Hematopoietic multipotent progenitor cell (in vitro differentiated cells): ENCODE measurements around the gene LDB3. TPM values are rescaled to one million over a fixed set of nuclear protein-coding genes. Genes with fewer than 3 reads are reported as not detected.

ENCODE experiments used
- DNase-seq, 3 donors: peaks; one replicate each; pipeline ENCODE4 v3.0.0-alpha.2; 2011 to 2015; ENCODE audit warnings: low read depth in 2 of 3, low spot score in 2 of 3
- total RNA-seq: library from RNA; depleted of rRNA; stranded (reverse); fragments of >200 nt; gene quantifications from one replicate; pipeline ENCODE4 v1.2.3, GENCODE V29; 2012

Gene LDB3
- total RNA-seq, 1 donor = not detected

GRCh38 chr10:86684331-86685097, 16.2 kb downstream of the LDB3 start:
- no peak for DNase-seq

GRCh38 chr10:86685416-86685815, 17.1 kb downstream of the LDB3 start:
- no peak for DNase-seq

- no peak for DNase-seq
Measured at GRCh38 chr10:86685893-86686632, 17.8 kb downstream of the LDB3 start.

- no peak for DNase-seq
Measured at GRCh38 chr10:86686972-86687371, 18.7 kb downstream of the LDB3 start.

GRCh38 chr10:86687750-86688149, 19.4 kb downstream of the LDB3 start:
- DNase-seq = no peak

GRCh38 chr10:86688398-86688921, 20.1 kb downstream of the LDB3 start:
- peak; percentile 29 to 68 (median 58) for DNase-seq

- no peak for DNase-seq
Measured at GRCh38 chr10:86689146-86689545, 20.8 kb downstream of the LDB3 start.

- DNase-seq = no peak
Measured at GRCh38 chr10:86690231-86690630, 21.9 kb downstream of the LDB3 start.

- DNase-seq = no peak
Measured at GRCh38 chr10:86690657-86691084, 22.4 kb downstream of the LDB3 start.

- no peak for DNase-seq
Measured at GRCh38 chr10:86691333-86692022, 23.2 kb downstream of the LDB3 start.

- no peak for DNase-seq
Measured at GRCh38 chr10:86692023-86692514, 23.8 kb downstream of the LDB3 start.

- DNase-seq = no peak
Measured at GRCh38 chr10:86692664-86693063, 24.4 kb downstream of the LDB3 start.

GRCh38 chr10:86693275-86693674, 25.0 kb downstream of the LDB3 start:
- DNase-seq = no peak

- peak in 2 of 3 donors; percentile 37 to 59 for DNase-seq
Measured at GRCh38 chr10:86693721-86694369, 25.5 kb downstream of the LDB3 start.

GRCh38 chr10:86698207-86698940, 30.1 kb downstream of the LDB3 start:
- DNase-seq = no peak

- no peak for DNase-seq
Measured at GRCh38 chr10:86699125-86699524, 30.8 kb downstream of the LDB3 start.

GRCh38 chr10:86699541-86699940, 31.2 kb downstream of the LDB3 start:
- DNase-seq = no peak

- DNase-seq = no peak
Measured at GRCh38 chr10:86699991-86700840, 31.9 kb downstream of the LDB3 start.
